Right lobe of liver (tissue), 6 donors: ENCODE measurements around the gene CDX1. TPM values are rescaled to one million over a fixed set of nuclear protein-coding genes. Genes with fewer than 3 reads are reported as not detected.

Source experiments
- ATAC-seq, 4 donors: fragments of 200-7000 bp; cut with Tn5 transposase; one replicate each; pipeline ENCODE4 v1.9.1; 2020; ENCODE audit warnings: mild to moderate bottlenecking in 4 of 4, moderate library complexity in 4 of 4
- DNase-seq, 3 donors: peaks; one replicate each; pipeline ENCODE4 v3.0.0-alpha.2; 2020
- H3K27ac ChIP-seq, 3 donors: fragments of 200-600 bp; one replicate each; pipeline ENCODE4 v1.8.0; 2022
- H3K27me3 ChIP-seq, 2 donors: fragments of 200-600 bp; one replicate each; pipeline ENCODE4 v1.8.0; 2022
- H3K36me3 ChIP-seq, 4 donors: fragments of 200-600 bp; sonication (generic) in 1 of 4; one replicate each; pipeline versions ENCODE4 v1.5.1 to v1.8.0; 2017 to 2022; ENCODE audit warnings: control low read depth in 1 of 4
- H3K4me1 ChIP-seq, 4 donors: fragments of 200-600 bp; sonication (generic) in 1 of 4; one replicate each; pipeline versions ENCODE4 v1.5.1 to v1.8.0; 2017 to 2022; ENCODE audit warnings: control low read depth in 1 of 4
- H3K4me3 ChIP-seq, 3 donors: fragments of 200-600 bp; one replicate each; pipeline ENCODE4 v1.8.0; 2022
- H3K9me3 ChIP-seq, 4 donors: fragments of 200-600 bp; sonication (generic) in 1 of 4; one replicate each; pipeline versions ENCODE4 v1.5.1 to v1.8.0; 2017 to 2022; ENCODE audit warnings: control low read depth in 1 of 4
- CTCF ChIP-seq, 4 donors: fragments of 200-600 bp in 3 of 4; fragments of 450-650 bp in 1 of 4; IDR thresholded peaks; one replicate each; pipeline versions ENCODE4 v1.5.1 to v1.8.0; 2016 to 2022; ENCODE audit warnings: antibody characterized with exemption in 4 of 4, mild to moderate bottlenecking in 2 of 4
- POLR2A ChIP-seq: fragments of 450-650 bp; IDR thresholded peaks from one replicate; pipeline ENCODE4 v1.6.1; 2017; ENCODE audit warnings: antibody characterized with exemption, mild to moderate bottlenecking
- WGBS: methylation state at CpG from one replicate; pipeline ENCODE4 v1.1.6; 2018; ENCODE audit warnings: low coverage, low lambda C conversion rate; ENCODE audit not compliant: insufficient coverage; ENCODE audit errors: missing lambda C conversion rate; 5-methylcytosine and 5-hydroxymethylcytosine counted together
- intact Hi-C, 2 donors: fragments of 100-400 bp; cut with DNase I; formaldehyde crosslinking; loops; one replicate each; pipeline versions ENCODE4 v1.11.2 to v1.14.1; 2022
- total RNA-seq, 6 experiments: library from RNA; depleted of rRNA in 2 of 6; stranded (reverse); fragments of >200 nt in 2 of 6; fragmentation: NEBNext Ultra II Directional in 3 of 6; extraction: Animal tissue kit (Norgen Biotek cat#: 25700) in 3 of 6; gene quantifications; one replicate each; pipeline versions ENCODE4 v1.1.0 to v1.2.4, GENCODE V29; 2016 to 2023
- donor health status: DM: no; HTN: yes; CAD: no.
- donor health status: DM: no; HTN: no; CAD: no.
- donor health status: DM: no; HTN: no; CAD: no.
- donor health status: DM: no; HTN: yes; CAD: no.
- donor health status: DM: no; HTN: yes; CAD: no.

Gene CDX1
- total RNA-seq, 6 experiments from 2014 or later, result not detected

- H3K4me1 ChIP-seq, result peaks cover 0 to 40% (median 14%) of the 10 kb centered on the region in 4 donors
Measured at GRCh38 chr5:150143350-150144245, 23.0 kb upstream of the CDX1 start.

GRCh38 chr5:150144246-150144801 lies 22.3 kb upstream of the CDX1 start:
- DNase-seq (no peak), ATAC-seq (no peak)
- Histone ChIP-seq H3K4me1 (peaks cover 0 to 33% (median 9%) of the 10 kb centered on the region in 4 donors), H3K36me3 (no peaks in the 10 kb centered on the region), H3K27me3 (no peaks in the 10 kb centered on the region), H3K27ac (peak overlapping the region; percentile 13 to 77 (median 44)), H3K4me3 (no peak overlapping the region), H3K9me3 (no peaks in the 10 kb centered on the region)
- WGBS, result 73% methylated on average over 2 of the region's 14 CpGs
- intact Hi-C loops, result no loop called here
- no peak for TF ChIP-seq CTCF (IDR thresholded peaks at IDR 0.05)
- TF ChIP-seq POLR2A, result no peak

More at GRCh38 chr5:150143350-150144245, 23.0 kb upstream of the CDX1 start:
- H3K27ac ChIP-seq, result peak overlapping the region; percentile 31 to 77 (median 44)
- intact Hi-C loops, result no loop called here
- ATAC-seq, result peak in 2 of 4 donors; percentile 14 to 24
- H3K27me3 ChIP-seq, result no peaks in the 10 kb centered on the region
- H3K4me3 ChIP-seq, result no peak overlapping the region
- H3K36me3 ChIP-seq, result no peaks in the 10 kb centered on the region
- 86% methylated on average over 11 of the region's 20 CpGs for WGBS
- TF ChIP-seq POLR2A (no peak), CTCF (IDR thresholded peaks at IDR 0.05) (no peak)
- peak in 2 of 3 donors; percentile 47 to 62 for DNase-seq
- no peaks in the 10 kb centered on the region for H3K9me3 ChIP-seq

DNA sequence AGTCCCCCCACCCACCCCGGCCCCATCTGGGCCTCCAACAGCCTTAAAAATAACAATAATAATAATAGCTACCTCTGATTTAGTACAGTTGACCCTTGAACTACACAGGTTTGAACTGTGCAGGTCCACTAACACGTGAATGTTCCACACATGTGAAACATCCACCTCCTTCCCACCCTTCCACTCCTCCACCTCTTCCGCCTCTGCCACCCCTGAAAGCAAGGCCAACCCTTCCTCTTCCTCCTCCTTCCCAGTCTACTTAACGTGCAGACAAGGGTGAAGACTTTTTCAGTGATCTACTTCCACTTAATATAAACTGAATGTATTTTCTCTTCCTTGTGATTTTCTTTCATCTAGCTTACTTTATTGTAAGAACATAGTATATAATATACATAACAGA lies 21.7 kb upstream of the CDX1 start:
- Histone ChIP-seq H3K4me1 (peaks cover 0 to 28% (median 6%) of the 10 kb centered on the region in 4 donors), H3K27me3 (no peaks in the 10 kb centered on the region), H3K4me3 (no peak overlapping the region), H3K9me3 (no peaks in the 10 kb centered on the region), H3K36me3 (no peaks in the 10 kb centered on the region), H3K27ac (peak overlapping the region; percentile 8 to 77 (median 13))
- DNase-seq (no peak), ATAC-seq (no peak)
- WGBS, result 33% methylated on average over 3 of the region's 4 CpGs
- TF ChIP-seq POLR2A (no peak), CTCF (IDR thresholded peaks at IDR 0.05) (no peak)
- intact Hi-C loops, result no loop called here

- Histone ChIP-seq H3K27me3 (no peaks in the 10 kb centered on the region), H3K4me3 (no peak overlapping the region), H3K9me3 (no peaks in the 10 kb centered on the region), H3K27ac (peak overlapping the region in 1 of 3 donors; percentile 77), H3K36me3 (no peaks in the 10 kb centered on the region), H3K4me1 (peaks cover 0 to 23% (median 4%) of the 10 kb centered on the region in 4 donors)
- TF ChIP-seq CTCF (IDR thresholded peaks at IDR 0.05) (no peak), POLR2A (no peak)
- DNase-seq (no peak), ATAC-seq (no peak)
- 81% methylated on average over 3 of the region's 5 CpGs for WGBS
- intact Hi-C loops, result no loop called here
Measured at GRCh38 chr5:150146235-150146634, 20.3 kb upstream of the CDX1 start.
